G401.6 (cell line): Measurements from ENCODE around the gene NAA16.
"Not testable (repeated sequence)": the region's sequence is repeated elsewhere in the genome, so short reads cannot be mapped to it uniquely, and the experiment has no call there.

Experiments
- FAIRE-seq: peaks from 2 replicates; lab custom pipeline; 2012; peaks lifted over from hg19 to GRCh38; lab: Jason Lieb, UNC

NAA16 gene

DNA sequence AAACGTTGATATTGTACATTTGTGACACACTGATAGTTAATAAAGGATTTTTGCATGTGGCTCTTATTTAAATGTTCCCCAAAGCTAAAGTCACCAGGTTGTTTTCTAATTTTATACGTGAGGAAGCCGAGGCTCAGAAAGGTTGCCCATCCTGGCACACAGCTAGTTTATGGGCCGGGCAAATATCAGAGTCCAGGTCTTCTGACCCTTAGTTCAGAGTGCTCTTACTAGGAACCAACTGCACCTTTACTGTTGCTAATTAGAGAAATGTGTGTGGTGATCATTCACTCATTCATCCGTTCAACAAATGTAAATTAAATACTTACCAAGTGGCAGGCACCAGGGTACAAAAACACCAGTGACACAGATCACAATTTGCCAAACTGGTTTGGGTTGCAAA is 100.0 kb downstream of the NAA16 start:
- no peak for FAIRE-seq

DNA sequence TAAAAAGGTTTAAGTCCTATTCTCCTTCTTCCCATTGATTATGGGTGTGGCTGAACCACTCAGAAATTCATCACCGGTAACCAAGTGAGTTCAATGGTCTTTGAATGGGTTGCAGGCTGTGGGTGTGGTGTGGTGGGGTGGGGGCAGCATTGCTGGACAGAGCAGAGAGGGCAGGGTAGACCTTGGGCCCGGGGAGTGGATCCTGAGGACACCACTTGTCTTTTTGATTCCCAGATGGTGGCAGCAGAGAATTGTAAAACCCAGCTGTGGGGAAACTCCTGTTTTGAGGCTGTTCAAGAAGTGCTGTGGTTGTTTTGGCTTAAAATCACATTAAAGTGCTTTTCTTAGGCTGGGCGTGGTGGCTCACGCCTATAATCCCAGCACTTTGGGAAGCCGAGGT is 100.5 kb downstream of the NAA16 start:
- FAIRE-seq = no peak

DNA sequence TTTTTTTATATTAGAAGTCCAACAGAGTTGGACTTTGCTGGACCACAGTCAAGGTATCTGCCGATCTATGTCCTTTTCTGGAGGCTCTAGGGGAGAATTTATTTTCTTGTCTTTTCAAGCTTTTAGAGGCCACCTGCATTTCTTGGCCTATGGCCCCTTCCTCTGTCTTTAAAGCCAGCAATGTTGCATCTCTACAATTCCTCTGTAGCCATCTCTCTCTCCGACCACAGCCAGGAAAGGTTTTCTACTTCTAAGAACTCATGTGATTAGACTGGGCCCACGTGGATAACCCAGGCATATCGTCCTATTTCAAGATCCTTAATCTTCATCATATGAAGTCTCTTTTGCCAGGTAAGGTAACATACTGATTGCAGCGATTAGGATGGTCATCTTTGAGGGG is 102.8 kb downstream of the NAA16 start:
- FAIRE-seq = no peak

DNA sequence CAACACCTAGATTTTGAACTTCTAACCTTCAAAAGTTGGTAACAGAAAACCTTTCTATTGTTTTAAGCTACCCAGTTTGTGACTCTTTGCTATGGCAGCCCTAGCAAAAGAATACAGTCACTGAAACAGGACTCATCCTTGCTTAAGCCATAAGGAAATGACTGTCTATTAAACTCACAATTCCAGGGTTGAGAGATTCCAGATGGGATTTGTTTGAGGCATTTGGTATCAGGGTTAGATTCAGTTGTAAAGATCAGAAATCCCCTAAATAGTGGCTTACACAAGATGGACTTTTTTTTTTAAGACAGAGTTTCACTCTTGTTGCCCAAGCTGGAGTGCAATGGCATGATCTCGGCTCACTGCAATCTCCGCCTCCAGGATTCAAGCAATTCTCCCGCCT is 105.2 kb downstream of the NAA16 start:
- no peak for FAIRE-seq

DNA sequence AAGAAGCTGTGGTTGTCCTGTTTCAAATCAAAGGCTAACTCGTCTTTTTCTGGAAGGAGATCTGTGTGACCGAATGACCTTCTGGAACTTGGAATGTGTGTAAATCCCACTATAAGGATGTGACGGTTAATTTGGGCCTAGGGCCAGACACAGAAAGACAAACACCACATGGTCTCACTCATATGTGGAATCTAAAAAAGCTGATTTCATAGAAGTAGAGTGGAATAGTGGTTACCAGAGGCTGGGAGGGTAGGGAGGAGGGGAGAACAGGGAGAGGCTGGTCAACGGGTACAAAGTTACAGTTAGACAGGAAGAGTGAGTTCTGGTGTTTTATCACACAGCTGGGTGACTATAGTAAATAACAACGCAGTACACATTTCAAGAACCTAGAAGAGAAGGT is 107.0 kb downstream of the NAA16 start:
- FAIRE-seq = no peak

DNA sequence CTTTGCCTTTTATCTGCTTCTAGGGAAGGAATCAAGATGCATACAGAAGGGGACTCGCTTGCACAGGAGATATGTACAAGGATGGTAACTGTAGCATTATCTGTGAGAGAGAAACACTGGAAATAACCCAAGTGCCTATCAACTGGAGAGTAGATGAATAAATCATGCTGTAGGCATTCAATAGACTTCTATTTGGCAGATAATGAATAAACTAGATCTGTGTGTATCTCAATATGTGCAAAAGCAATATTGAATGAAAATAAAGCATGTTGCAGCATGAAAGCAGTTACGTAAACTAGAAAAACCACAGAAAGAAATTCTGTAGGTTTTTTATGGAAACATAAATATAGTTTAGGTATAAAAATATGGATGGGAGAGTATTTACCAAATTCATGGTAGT is 107.7 kb downstream of the NAA16 start:
- FAIRE-seq = no peak

DNA sequence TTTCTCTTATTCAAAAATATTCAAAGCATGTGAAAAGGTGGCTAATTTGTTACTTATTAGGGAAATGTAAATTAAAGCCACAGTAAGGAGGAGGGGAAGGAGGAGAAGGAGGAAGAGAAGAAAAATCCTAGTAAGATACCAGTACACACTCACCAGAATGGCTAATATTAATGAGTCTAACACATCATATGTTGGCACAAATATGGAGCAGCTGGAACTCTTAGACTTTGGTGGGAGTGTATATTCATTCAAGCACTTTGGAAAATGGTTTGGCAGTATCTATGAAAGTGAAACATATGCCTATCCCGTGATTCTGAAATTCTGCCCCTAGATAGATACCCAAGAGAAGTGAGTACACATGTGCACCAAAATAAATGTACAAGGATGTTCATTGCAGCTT is 108.1 kb downstream of the NAA16 start:
- FAIRE-seq = no peak

DNA sequence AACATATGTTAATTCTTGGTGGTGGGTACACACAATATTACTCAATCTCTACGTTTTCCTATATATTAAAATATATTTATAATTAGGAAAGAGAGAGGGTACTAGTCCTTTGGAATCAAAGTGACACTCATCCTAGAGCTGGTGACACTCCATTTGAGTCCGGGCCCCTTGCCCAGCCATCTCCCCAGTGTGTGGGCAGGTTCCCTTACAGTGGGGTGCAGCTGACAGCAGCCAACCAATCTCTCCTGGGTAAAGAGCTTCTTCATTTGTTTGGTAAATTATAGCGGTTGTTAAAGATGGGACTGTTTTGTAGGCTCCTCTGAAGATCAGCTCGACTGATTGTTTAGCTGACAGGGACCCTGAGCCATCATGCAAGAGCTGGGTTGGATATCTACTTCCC is 109.1 kb downstream of the NAA16 start:
- no peak for FAIRE-seq

DNA sequence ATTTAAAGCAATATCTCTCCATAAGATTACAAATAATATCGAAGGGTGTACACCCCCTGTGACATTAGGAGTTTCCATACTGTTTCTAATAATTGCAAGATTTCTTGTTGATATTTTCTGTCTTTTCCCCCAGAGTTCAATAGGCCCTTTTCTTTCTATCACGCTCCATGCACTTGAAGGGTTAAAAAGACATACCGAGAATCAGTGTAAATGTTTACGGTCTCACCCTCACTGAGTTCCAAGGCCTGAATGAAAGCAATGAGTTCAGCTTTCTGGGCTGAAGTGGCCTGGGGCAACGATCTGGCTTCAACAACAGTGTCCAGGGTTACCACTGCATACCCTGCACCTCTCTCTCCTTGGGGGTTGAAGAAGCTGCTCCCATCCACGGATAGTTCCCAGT is 110.3 kb downstream of the NAA16 start:
- FAIRE-seq = not testable (repeated sequence)

DNA sequence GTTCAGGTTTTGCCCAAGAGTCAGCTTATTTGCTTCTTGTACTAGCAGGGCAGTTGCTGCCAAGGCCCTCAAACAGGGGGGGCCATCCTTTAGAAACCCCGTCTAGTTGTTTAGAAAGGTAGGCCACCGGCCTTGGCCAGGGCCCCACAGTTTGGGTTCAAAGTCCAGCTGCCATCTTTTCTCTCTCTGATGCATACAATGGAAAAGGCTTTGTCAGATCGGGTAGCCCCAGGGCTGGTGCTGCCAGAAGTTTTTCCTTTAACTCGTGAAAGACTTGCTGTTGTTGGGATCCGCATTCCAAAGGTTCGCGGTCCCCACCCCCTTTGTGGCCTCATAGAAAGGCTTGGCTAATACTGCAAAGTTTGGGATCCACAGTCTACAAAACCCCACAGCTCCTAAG is 110.9 kb downstream of the NAA16 start:
- not testable (repeated sequence) for FAIRE-seq

DNA sequence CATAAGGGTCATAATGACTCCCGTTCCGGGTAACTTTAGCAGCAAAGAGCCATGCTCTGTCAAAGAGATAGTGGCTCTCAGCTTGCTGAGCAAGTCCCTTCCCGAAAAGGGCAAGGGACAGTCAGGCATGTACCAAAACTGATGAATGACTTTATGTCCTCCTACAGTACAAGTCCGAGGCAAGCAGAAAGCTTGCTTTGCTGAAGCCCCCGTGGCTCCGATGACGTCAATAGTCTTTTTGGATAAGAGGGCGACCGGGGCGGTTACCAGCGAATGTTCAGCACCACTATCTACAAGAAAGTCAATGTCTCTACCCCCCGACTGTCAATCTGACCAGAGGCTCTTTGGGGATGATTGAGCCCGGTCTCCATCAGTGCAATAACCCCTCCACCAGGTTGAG is 112.2 kb downstream of the NAA16 start:
- FAIRE-seq = not testable (repeated sequence)

DNA sequence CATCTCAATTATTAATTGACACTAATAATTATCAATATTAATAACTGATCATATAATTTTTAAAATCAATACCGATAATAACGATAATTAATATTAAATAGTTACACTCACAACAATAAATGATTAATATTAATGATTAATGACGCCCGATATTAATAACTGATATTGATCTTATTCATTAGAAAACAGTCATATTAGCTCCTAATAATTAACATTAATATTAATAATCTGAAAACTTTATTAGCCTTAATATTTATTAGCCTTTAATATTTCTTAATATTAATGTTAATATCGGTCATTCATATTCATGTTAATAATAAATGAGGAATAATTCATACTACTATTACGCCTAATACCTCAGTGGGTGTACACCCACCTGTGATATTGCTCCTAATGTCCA is 113.6 kb downstream of the NAA16 start:
- FAIRE-seq = peak; percentile 86

DNA sequence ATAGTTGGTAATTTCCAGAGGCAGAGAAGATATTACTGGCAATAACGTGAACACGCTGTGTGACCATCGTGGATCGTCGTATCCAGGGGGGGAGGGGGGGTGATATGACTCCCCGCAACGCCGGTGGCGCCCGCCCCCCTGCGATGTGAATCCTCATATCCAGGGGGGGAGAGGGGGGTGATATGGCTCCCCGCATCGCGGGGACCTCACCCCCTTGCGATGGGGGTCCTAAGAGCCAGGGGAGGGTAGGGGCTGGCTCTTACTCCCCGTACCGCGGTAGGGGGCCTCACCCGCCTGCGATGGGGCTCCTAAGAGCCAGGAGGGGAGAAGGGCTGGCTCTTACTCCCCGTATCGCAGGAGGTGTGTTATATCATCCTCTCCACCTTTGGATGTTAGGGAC is 115.0 kb downstream of the NAA16 start:
- FAIRE-seq = no peak
